NCI-H510A treated with DMSO at 0.1 percent for 48 hours (cell line): ENCODE measurements around the gene ATP1B2.

ENCODE experiments used
- DNase-seq: peaks from one replicate; lab custom pipeline; 2025; lab: John Stamatoyannopoulos, UW

Gene ATP1B2

GRCh38 chr17:7685533-7686221 is 35.0 kb downstream of the ATP1B2 start:
- DNase-seq: no peak

- peak; percentile 93 for DNase-seq
Observed at GRCh38 chr17:7686222-7687071, 35.7 kb downstream of the ATP1B2 start.

- peak; percentile 86 for DNase-seq
Observed at GRCh38 chr17:7687072-7687907, 36.6 kb downstream of the ATP1B2 start, which contains the start of gene TP53. TP53 (minus strand) TSS chr17:7687490; CDS start chr17:7676594, 10,896 bp downstream.

- peak; percentile 96 for DNase-seq
Observed at GRCh38 chr17:7687908-7688807, 37.4 kb downstream of the ATP1B2 start, which contains the start of gene WRAP53. WRAP53 (plus strand) TSS chr17:7688477; CDS start chr17:7688649, 172 bp downstream.

- DNase-seq: no peak
Observed at GRCh38 chr17:7688808-7689316, 38.1 kb downstream of the ATP1B2 start.

- DNase-seq: no peak
Observed at GRCh38 chr17:7695586-7695985, 44.9 kb downstream of the ATP1B2 start.

- no peak for DNase-seq
Observed at GRCh38 chr17:7697828-7698588, 47.3 kb downstream of the ATP1B2 start.

DNA sequence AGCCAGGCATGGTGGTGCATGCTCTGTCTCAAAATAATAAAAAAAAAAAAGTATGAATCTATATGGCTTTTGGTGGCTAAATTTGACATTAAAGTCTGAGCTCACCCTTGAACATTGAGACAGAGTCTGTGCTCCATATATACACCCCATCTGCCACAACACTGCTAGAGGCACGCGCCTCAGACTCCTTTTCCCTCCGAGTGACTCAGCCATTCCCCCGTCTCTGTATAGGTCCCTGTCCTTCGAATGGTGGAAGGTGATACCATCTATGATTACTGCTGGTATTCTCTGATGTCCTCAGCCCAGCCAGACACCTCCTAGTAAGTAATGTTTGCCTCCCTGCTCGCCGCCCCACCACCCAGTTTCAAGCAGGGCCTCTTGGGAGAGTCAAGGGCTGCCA is 49.8 kb downstream of the ATP1B2 start:
- DNase-seq: no peak

DNA sequence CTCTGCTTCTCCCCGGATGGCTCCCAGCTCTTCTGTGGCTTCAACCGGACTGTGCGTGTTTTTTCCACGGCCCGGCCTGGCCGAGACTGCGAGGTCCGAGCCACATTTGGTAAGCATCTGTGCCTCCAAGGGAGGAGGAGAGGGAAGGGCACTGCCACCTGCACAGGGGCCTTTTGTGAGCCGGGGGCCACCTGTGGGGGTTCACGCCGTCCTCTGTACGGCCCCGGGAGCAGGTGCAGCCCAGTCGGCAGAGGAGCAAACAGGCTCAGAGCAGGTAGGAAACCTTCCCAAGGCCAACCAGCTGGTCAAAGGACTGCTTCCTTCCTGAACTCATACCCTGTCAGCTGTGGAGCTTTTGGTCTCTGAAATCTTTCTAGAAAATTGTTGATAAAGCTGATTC is 51.0 kb downstream of the ATP1B2 start:
- DNase-seq: no peak

- no peak for DNase-seq
Observed at GRCh38 chr17:7702776-7703175, 52.0 kb downstream of the ATP1B2 start.

- DNase-seq: peak; percentile 83
Observed at GRCh38 chr17:7703584-7704479, 53.1 kb downstream of the ATP1B2 start.

GRCh38 chr17:7704601-7705268 is 54.0 kb downstream of the ATP1B2 start, which contains the start of gene EFNB3:
EFNB3 (plus strand) TSS chr17:7705202; CDS start chr17:7705599, 397 bp downstream.
- peak; percentile 76 for DNase-seq

DNA sequence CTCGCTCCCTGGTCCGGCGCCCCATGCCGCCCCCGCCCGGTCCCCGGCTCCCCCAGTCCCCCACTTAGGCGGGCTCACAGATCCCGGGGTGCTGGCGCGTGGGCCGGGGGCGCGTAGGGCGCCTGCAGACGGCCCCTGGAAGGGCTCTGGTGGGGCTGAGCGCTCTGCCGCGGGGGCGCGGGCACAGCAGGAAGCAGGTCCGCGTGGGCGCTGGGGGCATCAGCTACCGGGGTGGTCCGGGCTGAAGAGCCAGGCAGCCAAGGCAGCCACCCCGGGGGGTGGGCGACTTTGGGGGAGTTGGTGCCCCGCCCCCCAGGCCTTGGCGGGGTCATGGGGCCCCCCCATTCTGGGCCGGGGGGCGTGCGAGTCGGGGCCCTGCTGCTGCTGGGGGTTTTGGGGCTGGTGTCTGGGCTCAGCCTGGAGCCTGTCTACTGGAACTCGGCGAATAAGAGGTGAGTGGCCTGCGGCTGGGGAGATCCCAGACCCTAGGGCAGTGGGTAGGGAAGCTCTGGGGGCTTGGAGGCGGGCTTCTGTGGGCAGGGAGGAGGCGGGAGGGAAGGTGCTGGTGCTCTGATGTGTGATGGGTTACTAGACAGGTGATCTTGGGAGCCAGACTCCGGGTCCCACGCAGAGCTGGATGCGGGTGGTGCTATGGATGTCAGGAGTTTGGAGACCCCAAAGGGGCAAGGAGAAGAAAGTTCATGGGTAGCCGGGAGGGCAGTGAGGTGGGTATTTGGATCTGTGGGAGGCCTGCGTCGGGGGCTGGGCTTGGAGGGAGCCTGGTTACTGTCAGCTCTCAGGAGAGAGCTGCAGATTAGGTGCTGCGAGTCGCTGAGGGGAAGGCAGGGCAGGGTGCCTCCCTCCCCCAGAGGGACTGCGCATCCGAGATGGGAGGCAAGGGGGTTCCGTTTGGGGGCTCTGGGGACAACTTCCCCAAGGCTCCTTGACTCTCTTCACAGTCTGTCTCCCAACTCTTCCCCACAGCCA is 54.8 kb downstream of the ATP1B2 start:
- DNase-seq: no peak

DNA sequence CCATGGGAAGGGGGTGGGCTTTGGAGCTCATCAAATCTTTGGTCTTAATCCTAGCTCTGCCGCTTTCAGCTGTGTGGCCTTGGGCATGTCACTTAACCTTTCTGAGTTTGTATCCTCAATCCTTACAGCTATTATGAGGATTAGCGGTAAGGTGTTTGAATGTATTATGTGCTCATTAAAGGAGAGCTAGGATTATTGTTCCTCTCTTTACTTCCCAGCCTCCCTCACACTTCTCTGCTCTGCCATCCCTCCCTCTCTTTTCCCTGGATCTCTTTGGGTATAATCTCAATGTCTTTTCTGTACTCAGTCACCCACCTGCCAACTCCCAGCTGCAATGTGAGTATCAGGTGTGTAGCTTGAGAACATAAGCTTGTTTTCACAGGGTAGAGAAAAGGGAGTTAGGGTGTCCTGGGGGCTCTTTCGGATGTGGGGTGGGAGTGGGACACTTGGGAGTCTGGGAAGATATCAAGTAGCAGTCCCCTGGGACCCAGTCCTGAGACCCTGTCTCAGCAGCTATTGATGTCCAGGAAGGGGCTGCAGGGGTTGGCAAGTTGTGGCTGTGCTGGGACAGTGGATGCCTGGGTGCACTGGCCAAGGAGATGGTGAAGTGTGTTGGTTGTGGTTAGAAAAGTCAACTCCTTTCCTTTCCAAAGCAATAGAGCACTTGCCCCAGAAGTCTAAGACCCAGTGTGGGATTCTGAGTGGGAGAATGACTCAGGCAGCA is 56.1 kb downstream of the ATP1B2 start:
- DNase-seq: no peak
